PFSK-1 (cell line): ENCODE measurements around the gene RMDN2.

ENCODE experiments used
- FOXP2 ChIP-seq: optimal IDR thresholded peaks from 2 replicates; pipeline ENCODE3; 2011; ENCODE audit warnings: borderline replicate concordance, control low read depth, inconsistent platforms; ENCODE audit not compliant: insufficient read depth; ENCODE audit errors: extremely low read length, extremely low read depth
- POLR2AphosphoS5 ChIP-seq: IDR thresholded peaks from 2 replicates; pipeline ENCODE4 v1.6.1; 2012; ENCODE audit warnings: low read depth, mild to moderate bottlenecking, control low read depth, low read length, moderate library complexity
- REST ChIP-seq, 2 experiments: IDR thresholded peaks; 2 replicates each; pipeline versions ENCODE4 v1.6.1 to v1.8.0; 2011 to 2012; ENCODE audit warnings: low read depth in 2 of 2, low read length in 2 of 2, control low read depth in 1 of 2, inconsistent platforms in 1 of 2, mild to moderate bottlenecking in 1 of 2, moderate library complexity in 1 of 2; ENCODE audit not compliant: insufficient read depth in 1 of 2
- SIN3A ChIP-seq: IDR thresholded peaks from 2 replicates; pipeline ENCODE4 v1.6.1; 2012; ENCODE audit warnings: mild to moderate bottlenecking, low read length, moderate library complexity, borderline replicate concordance; ENCODE audit not compliant: insufficient read depth
- TAF1 ChIP-seq: IDR thresholded peaks from 2 replicates; pipeline ENCODE4 v1.6.1; 2012; ENCODE audit warnings: low read length, control low read depth, borderline replicate concordance; ENCODE audit not compliant: insufficient read depth

RMDN2 gene

GRCh38 chr2:38037325-38037724, 112.2 kb downstream of the RMDN2 start:
- TF ChIP-seq TAF1: no peak
- no peak for TF ChIP-seq FOXP2
- TF ChIP-seq REST (IDR thresholded peaks at IDR 0.05; ENCODE audit: insufficient read depth in 1 of 2, low read depth in 2 of 2, low read length in 2 of 2): no peak
- TF ChIP-seq POLR2AphosphoS5: no peak
- no peak for TF ChIP-seq SIN3A

GRCh38 chr2:38037757-38038621, 112.9 kb downstream of the RMDN2 start:
- TF ChIP-seq POLR2AphosphoS5: no peak

- TF ChIP-seq TAF1 (no peak), SIN3A (no peak), POLR2AphosphoS5 (no peak), FOXP2 (no peak), REST (IDR thresholded peaks at IDR 0.05; ENCODE audit: insufficient read depth in 1 of 2, low read depth in 2 of 2, low read length in 2 of 2) (no peak)
These were observed 113.6 kb downstream of the RMDN2 start for GRCh38 chr2:38038682-38039081.

- TF ChIP-seq SIN3A: no peak
- TF ChIP-seq POLR2AphosphoS5: no peak
- no peak for TF ChIP-seq FOXP2
- no peak for TF ChIP-seq REST (IDR thresholded peaks at IDR 0.05; ENCODE audit: insufficient read depth in 1 of 2, low read depth in 2 of 2, low read length in 2 of 2)
- TF ChIP-seq TAF1: no peak
These were observed 114.2 kb downstream of the RMDN2 start for GRCh38 chr2:38039121-38039910.

DNA sequence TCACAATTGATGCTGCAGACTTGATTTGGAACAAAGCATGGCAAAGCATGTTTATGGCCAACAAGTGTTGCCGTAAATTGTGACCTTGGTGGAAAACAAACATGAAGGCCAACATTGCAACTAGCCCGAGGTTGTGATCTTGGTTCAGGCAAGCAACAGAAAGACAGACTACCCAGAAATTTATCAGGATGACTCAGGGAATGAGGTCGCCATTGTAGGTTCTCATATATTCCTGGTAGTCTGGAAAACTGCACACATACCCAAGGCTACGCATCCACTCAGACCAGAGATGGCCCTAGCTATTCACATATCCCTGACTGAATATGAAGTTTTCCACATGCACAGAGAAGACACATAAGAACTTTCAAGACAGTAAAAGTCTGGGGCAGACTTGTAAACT, 120.7 kb downstream of the RMDN2 start:
- TF ChIP-seq FOXP2 (no peak), TAF1 (no peak), SIN3A (no peak), REST (IDR thresholded peaks at IDR 0.05; ENCODE audit: insufficient read depth in 1 of 2, low read depth in 2 of 2, low read length in 2 of 2) (no peak), POLR2AphosphoS5 (no peak)
